ENCODE results near the gene ALDH1A1. TPM values are rescaled to one million over a fixed set of nuclear protein-coding genes. Genes with fewer than 3 reads are reported as not detected.

Gene ALDH1A1
- total RNA-seq, 4 donors from 2014 or later: 23.3 to 42.8 (median 30.9) TPM

- Histone ChIP-seq H3K27me3 (no peaks in the 10 kb centered on the region), H3K36me3 (no peaks in the 10 kb centered on the region), H3K4me1 (no peaks in the 10 kb centered on the region), H3K9me3 (no peaks in the 10 kb centered on the region), H3K4me3 (no peak overlapping the region), H3K27ac (no peak overlapping the region)
- intact Hi-C loops (cut with DNase I; ENCODE audit: low total_unique reads) (no loop called here), in situ Hi-C loops (cut with MboI; ENCODE audit: low sequenced_read_pairs in 4 of 4) (no loop called here)
- DNase-seq (no peak), ATAC-seq (no peak)
- TF ChIP-seq CTCF (IDR thresholded peaks at IDR 0.05 in 4 of 5, conservative IDR thresholded peaks at IDR 0.05 in 1 of 5): no peak
- TF ChIP-seq POLR2A (IDR thresholded peaks at IDR 0.05): no peak
Observed at GRCh38 chr9:72928042-72928507, 24.8 kb downstream of the ALDH1A1 start.

GRCh38 chr9:72926506-72926905 is 26.3 kb downstream of the ALDH1A1 start:
- in situ Hi-C loops (cut with MboI; ENCODE audit: low sequenced_read_pairs in 4 of 4) (no loop called here), intact Hi-C loops (cut with DNase I; ENCODE audit: low total_unique reads) (no loop called here)
- H3K36me3 ChIP-seq: no peaks in the 10 kb centered on the region
- H3K27ac ChIP-seq: no peak overlapping the region
- no peaks in the 10 kb centered on the region for H3K27me3 ChIP-seq
- ATAC-seq (no peak), DNase-seq (no peak)
- no peaks in the 10 kb centered on the region for H3K9me3 ChIP-seq
- H3K4me3 ChIP-seq: no peak overlapping the region
- no peaks in the 10 kb centered on the region for H3K4me1 ChIP-seq
- TF ChIP-seq CTCF (IDR thresholded peaks at IDR 0.05 in 4 of 5, conservative IDR thresholded peaks at IDR 0.05 in 1 of 5) (no peak), POLR2A (IDR thresholded peaks at IDR 0.05) (no peak)

- in situ Hi-C loops (cut with MboI; ENCODE audit: low sequenced_read_pairs in 4 of 4) (no loop called here), intact Hi-C loops (cut with DNase I; ENCODE audit: low total_unique reads) (no loop called here)
- ATAC-seq (no peak), DNase-seq (no peak)
- Histone ChIP-seq H3K9me3 (no peaks in the 10 kb centered on the region), H3K27me3 (no peaks in the 10 kb centered on the region), H3K4me1 (no peaks in the 10 kb centered on the region), H3K4me3 (no peak overlapping the region), H3K36me3 (no peaks in the 10 kb centered on the region), H3K27ac (no peak overlapping the region)
- no peak for TF ChIP-seq CTCF (IDR thresholded peaks at IDR 0.05 in 4 of 5, conservative IDR thresholded peaks at IDR 0.05 in 1 of 5)
- TF ChIP-seq POLR2A (IDR thresholded peaks at IDR 0.05): no peak
Observed at GRCh38 chr9:72925891-72926290, 27.0 kb downstream of the ALDH1A1 start.

- Histone ChIP-seq H3K4me1 (no peaks in the 10 kb centered on the region), H3K36me3 (no peaks in the 10 kb centered on the region), H3K27ac (no peak overlapping the region), H3K9me3 (no peaks in the 10 kb centered on the region), H3K4me3 (no peak overlapping the region), H3K27me3 (no peaks in the 10 kb centered on the region)
- TF ChIP-seq CTCF (IDR thresholded peaks at IDR 0.05 in 4 of 5, conservative IDR thresholded peaks at IDR 0.05 in 1 of 5) (no peak), POLR2A (IDR thresholded peaks at IDR 0.05) (no peak)
- in situ Hi-C loops (cut with MboI; ENCODE audit: low sequenced_read_pairs in 4 of 4): no loop called here
- no peak for DNase-seq
- no peak for ATAC-seq
- intact Hi-C loops (cut with DNase I; ENCODE audit: low total_unique reads): no loop called here
Observed at GRCh38 chr9:72925126-72925789, 27.6 kb downstream of the ALDH1A1 start.
